ENCODE results near the gene CCL25.

Gene CCL25

DNA sequence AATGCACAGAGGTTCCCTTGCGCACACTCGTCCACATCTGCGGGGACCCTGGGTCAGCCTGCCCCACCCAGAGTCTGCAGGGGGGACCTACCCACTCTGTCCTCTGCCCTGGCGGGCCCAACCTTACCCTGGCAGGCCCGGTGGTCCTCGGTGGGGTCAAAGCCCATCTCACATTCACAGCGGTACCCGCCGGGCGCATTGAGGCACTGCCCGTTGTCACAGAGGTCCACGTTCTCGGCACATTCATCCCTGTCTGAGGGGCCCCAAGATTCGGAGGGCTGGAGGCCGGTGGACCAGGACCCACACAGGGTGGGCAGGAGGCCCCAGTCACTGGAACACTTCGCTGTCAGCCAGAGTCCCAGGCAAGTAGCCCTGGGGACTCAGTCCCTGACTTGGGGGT lies 58.4 kb downstream of the CCL25 start:
- DNase-seq (ENCODE audit: low spot score), result peak; percentile 10

DNA sequence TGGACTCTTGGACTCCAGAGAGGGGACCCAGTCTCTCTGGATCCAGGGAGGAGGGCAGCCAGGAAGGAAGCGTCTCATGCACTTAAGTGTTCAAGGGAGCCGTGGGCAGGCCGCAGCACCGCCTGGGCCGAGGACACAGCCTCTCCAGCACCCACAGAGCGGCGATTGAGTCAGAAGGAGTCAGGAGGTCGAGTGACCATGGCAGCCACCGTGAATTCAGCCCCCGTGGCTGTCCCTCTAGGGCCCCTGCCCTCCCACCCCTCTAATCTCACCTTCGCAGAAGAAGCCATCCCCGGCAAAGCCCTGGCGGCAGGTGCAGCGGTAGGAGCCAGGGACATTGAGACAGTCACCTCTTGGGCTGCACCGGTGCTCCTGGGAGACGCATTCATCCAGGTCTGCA lies 58.8 kb downstream of the CCL25 start:
- DNase-seq (ENCODE audit: low spot score), result peak; percentile 8

All from AG20443 (cell line).